SK-N-MC (cell line): ENCODE results near the gene ZNF813.

ENCODE experiments used
- EZH2 ChIP-seq: fragments of 200-600 bp; sonication (generic); IDR thresholded peaks from one replicate; pipeline ENCODE4 v1.6.1; 2017; ENCODE audit warnings: antibody characterized with exemption
- FOXP2 ChIP-seq: optimal IDR thresholded peaks from 2 replicates; pipeline ENCODE3; 2011; ENCODE audit warnings: mild to moderate bottlenecking, moderate library complexity; ENCODE audit not compliant: insufficient read depth; ENCODE audit errors: extremely low read length, control extremely low read depth
- POLR2AphosphoS5 ChIP-seq: IDR thresholded peaks from 2 replicates; pipeline ENCODE4 v1.6.1; 2012; ENCODE audit warnings: mild to moderate bottlenecking, low read depth, low read length, borderline replicate concordance

GRCh38 chr19:53519446-53519845 is 51.9 kb downstream of the ZNF813 start:
- no peak for TF ChIP-seq POLR2AphosphoS5
- no peak for TF ChIP-seq EZH2
- TF ChIP-seq FOXP2: no peak
